ENCODE data around the gene NPIPB8. TPM values are rescaled to one million over a fixed set of nuclear protein-coding genes. Genes with fewer than 3 reads are reported as not detected.
"Not testable (repeated sequence)": the region's sequence is repeated elsewhere in the genome, so short reads cannot be mapped to it uniquely, and the experiment has no call there.

NPIPB8 gene
- polyA plus RNA-seq, 3 donors: 0.47 to 2.1 (median 0.73) TPM

DNA sequence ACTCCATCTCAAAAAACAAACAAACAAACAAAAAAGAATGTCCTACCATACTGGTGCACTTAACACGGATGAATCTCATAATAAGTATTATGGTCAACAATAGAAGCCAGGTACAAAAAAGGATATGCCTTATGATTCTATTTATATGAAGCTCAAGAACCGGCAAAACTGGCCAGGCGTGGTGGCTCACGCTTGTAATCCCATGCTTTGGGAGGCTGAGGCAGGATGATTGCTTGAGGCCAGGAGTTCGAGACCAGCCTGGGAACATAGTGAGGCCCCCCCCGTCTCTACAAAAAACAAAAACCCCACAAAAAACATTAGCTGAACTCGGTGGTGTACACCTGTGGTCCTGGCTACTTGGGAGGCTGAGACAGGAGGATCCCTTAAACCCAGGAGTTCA is 66.4 kb downstream of the NPIPB8 start:
- not testable (repeated sequence) for DNase-seq (ENCODE audit: extremely low read depth in 1 of 11, low read depth in 9 of 11, low spot score in 4 of 11)

Other genes with a start within 250 kb of the NPIPB8 start
- gene EIF3CL, start 234.2 kb upstream of the NPIPB8 start, polyA plus RNA-seq (ENCODE audit: insufficient read length in 3 of 3): 100 to 1,000 TPM; 101 to 105 (median 105) TPM
- gene NPIPB7, start 165.7 kb upstream of the NPIPB8 start, polyA plus RNA-seq (ENCODE audit: insufficient read length in 3 of 3): 1 to 10 TPM in 1 of 3 donors, under 1 TPM in 1, not detected in 1; 0.14 to 1.0 TPM
- gene CLN3, start 146.0 kb upstream of the NPIPB8 start, polyA plus RNA-seq (ENCODE audit: insufficient read length in 3 of 3): 10 to 100 TPM; 30.4 to 34.2 (median 32.8) TPM
- under 1 TPM; 0.48 to 0.92 (median 0.83) TPM for gene APOBR, start 143.4 kb upstream of the NPIPB8 start, polyA plus RNA-seq (ENCODE audit: insufficient read length in 3 of 3)
- not detected for gene IL27, start 131.2 kb upstream of the NPIPB8 start, polyA plus RNA-seq (ENCODE audit: insufficient read length in 3 of 3)
- 10 to 100 TPM in 2 of 3 donors, 1 to 10 TPM in 1; 7.7 to 11.7 (median 10.5) TPM for gene NUPR1, start 99.1 kb upstream of the NPIPB8 start, polyA plus RNA-seq (ENCODE audit: insufficient read length in 3 of 3)
- 10 to 100 TPM; 19.2 to 25.1 (median 24.6) TPM for gene SGF29, start 84.1 kb upstream of the NPIPB8 start, polyA plus RNA-seq (ENCODE audit: insufficient read length in 3 of 3)
- 1 to 10 TPM; 1.7 to 3.1 (median 2.0) TPM for gene SULT1A2, start 41.0 kb upstream of the NPIPB8 start, polyA plus RNA-seq (ENCODE audit: insufficient read length in 3 of 3)
- 10 to 100 TPM; 20.7 to 25.8 (median 21.0) TPM for gene SULT1A1, start 28.0 kb upstream of the NPIPB8 start, polyA plus RNA-seq (ENCODE audit: insufficient read length in 3 of 3)
- 100 to 1,000 TPM; 604 to 643 (median 631) TPM for gene EIF3C, start 73.4 kb downstream of the NPIPB8 start, polyA plus RNA-seq (ENCODE audit: insufficient read length in 3 of 3)
- 1 to 10 TPM; 1.3 to 2.4 (median 1.7) TPM for gene NPIPB9, start 113.7 kb downstream of the NPIPB8 start, polyA plus RNA-seq (ENCODE audit: insufficient read length in 3 of 3)
- 100 to 1,000 TPM in 2 of 3 donors, 10 to 100 TPM in 1; 84.8 to 148 (median 129) TPM for gene ATXN2L, start 184.9 kb downstream of the NPIPB8 start, polyA plus RNA-seq (ENCODE audit: insufficient read length in 3 of 3)
- 100 to 1,000 TPM; 196 to 229 (median 212) TPM for gene TUFM, start 208.3 kb downstream of the NPIPB8 start, polyA plus RNA-seq (ENCODE audit: insufficient read length in 3 of 3)
- 10 to 100 TPM; 57.3 to 84.7 (median 68.5) TPM for gene SH2B1, start 225.8 kb downstream of the NPIPB8 start, polyA plus RNA-seq (ENCODE audit: insufficient read length in 3 of 3)
- gene ATP2A1, start 240.4 kb downstream of the NPIPB8 start, polyA plus RNA-seq (ENCODE audit: insufficient read length in 3 of 3): 1 to 10 TPM; 4.6 to 4.9 (median 4.8) TPM

Data from renal cortex interstitium (tissue), 11 donors.